GM12873 (cell line): ENCODE results near the gene FAIM2.

Experiments
- TF ChIP-seq, protein P1 (sequence below): IDR thresholded peaks from 2 replicates; pipeline ENCODE4 v1.5.1; 2012; ENCODE audit warnings: low read depth, mild to moderate bottlenecking, moderate library complexity, low read length, control low read depth; ENCODE audit not compliant: insufficient read depth; ENCODE audit errors: missing control alignments

The FAIM2 gene

DNA sequence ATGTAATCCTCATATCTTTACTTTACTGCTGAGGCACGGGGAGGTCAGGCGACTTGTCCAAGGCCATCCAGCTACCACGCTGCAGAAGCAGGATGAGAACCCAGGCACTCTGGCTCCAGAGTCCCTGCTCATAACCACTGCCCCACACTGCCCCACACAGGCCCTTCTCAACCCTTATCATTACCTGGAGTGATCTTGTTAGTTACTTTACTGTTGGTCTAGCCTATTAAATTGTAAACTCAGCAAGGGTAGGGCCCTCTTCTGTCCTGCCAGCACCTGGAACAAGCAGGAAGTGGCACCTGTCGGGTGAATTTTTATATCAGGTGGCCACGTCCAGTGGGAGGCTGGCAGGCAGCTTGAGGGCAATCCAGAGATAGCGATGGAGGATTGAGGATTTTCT, 12.2 kb downstream of the FAIM2 start:
- TF ChIP-seq, protein P1, sequence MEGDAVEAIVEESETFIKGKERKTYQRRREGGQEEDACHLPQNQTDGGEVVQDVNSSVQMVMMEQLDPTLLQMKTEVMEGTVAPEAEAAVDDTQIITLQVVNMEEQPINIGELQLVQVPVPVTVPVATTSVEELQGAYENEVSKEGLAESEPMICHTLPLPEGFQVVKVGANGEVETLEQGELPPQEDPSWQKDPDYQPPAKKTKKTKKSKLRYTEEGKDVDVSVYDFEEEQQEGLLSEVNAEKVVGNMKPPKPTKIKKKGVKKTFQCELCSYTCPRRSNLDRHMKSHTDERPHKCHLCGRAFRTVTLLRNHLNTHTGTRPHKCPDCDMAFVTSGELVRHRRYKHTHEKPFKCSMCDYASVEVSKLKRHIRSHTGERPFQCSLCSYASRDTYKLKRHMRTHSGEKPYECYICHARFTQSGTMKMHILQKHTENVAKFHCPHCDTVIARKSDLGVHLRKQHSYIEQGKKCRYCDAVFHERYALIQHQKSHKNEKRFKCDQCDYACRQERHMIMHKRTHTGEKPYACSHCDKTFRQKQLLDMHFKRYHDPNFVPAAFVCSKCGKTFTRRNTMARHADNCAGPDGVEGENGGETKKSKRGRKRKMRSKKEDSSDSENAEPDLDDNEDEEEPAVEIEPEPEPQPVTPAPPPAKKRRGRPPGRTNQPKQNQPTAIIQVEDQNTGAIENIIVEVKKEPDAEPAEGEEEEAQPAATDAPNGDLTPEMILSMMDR = no peak

DNA sequence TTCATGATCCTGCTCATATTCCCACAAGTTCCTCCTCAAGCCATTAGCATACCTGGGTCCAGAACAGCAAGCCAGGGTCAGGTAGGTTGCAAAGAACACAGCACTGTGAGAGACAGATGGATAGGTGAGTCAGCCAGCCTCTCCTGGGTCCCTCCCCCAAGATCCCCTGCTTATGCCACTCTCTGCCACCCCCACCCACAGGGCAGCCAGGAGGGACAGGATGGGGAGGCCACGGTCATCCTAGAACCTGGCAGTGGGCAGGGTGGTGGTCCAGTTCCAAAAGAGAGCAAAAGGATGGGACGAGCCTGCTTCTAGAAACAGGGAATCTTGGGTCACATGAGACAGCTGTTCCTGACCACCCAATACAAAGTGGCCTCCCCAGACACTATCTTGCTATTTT, 12.7 kb downstream of the FAIM2 start:
- TF ChIP-seq, protein P1 = no peak

DNA sequence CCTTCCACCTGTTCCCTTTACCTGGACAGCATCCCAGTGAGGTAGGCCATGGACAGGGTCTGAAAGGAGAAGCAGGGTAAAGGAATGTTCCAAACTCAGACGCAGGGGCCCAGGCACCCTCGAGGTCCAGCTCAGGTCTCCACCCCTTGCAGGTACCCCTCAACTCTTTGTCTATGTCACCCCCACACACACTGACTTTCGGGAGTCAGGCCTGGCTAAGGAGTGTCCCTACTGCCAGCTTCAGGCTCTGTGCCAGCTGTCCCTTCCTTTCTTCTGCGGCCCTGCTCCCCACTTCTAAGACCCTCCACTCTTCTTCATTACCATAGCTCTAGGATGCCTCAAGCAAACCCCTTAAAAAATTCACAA, 13.6 kb downstream of the FAIM2 start:
- TF ChIP-seq, protein P1 = no peak

DNA sequence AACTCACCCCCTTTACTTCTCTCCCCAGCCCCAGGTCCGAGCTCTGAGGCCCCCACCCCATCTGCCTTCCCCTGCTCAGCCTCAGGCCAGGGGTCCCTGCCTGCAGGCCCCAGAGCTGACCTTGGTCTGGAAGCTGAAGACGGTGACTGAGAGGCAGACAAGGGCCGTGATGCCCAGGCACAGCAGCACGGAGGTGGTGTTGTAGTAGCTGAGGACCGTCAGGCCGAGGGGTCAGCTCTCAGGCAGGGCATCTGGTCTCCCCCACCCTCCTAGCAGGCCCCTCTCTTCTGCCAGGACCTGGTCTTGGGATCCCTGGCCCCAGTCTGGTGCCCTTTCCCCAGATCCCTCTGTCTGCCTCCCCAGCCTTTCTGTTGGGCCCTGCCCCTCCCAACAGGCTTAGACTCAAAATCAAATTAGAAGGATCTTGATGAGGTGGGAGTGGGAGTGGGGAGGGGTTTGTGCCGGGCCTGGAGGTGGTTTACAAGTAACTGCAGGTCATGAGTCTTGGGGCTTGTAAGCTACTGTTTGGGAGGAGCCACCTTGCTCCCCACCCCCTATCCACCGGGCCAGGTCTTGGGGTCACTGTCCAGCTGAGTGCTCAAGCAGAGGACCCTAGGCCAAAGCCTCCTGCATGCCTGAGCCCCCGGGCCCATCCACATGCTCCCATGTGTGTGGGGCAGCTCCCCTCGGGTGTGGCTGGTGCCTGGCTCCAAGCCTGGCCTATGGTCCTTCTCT, 14.2 kb downstream of the FAIM2 start:
- TF ChIP-seq, protein P1 = no peak

DNA sequence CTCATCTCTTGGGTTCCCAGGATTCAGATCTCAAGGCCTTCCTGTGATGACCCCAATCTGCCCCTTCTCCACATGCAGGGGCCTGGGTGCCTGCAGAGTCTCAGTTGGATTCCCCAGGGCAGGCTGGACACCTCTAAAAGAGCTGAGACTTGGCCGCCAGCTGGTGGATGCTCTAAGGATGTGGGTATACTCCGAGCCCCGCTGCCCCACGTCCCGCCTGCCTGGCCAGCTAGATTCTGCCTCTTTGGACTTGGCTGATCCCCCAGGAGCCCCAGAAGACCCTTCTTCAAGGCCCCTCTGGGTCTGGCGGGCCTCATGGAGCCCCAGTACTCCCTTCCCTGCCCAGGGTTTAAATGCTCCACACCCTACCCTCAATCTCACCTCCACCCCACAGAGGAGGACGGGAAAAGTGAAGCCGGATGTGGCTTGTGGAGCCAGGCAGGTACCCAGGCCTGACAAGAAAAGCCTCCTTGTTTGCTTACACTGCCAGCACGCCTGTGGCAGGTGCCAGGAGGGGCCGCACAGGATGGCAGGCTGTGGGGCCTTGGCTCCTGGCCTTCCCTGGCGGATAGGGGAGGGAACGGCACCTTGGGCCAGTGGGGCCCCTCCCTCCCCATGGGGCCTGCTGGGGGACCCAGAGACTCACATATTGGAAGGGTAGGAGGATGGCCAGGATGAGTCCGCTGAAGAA, 15.1 kb downstream of the FAIM2 start:
- TF ChIP-seq, protein P1 = no peak

DNA sequence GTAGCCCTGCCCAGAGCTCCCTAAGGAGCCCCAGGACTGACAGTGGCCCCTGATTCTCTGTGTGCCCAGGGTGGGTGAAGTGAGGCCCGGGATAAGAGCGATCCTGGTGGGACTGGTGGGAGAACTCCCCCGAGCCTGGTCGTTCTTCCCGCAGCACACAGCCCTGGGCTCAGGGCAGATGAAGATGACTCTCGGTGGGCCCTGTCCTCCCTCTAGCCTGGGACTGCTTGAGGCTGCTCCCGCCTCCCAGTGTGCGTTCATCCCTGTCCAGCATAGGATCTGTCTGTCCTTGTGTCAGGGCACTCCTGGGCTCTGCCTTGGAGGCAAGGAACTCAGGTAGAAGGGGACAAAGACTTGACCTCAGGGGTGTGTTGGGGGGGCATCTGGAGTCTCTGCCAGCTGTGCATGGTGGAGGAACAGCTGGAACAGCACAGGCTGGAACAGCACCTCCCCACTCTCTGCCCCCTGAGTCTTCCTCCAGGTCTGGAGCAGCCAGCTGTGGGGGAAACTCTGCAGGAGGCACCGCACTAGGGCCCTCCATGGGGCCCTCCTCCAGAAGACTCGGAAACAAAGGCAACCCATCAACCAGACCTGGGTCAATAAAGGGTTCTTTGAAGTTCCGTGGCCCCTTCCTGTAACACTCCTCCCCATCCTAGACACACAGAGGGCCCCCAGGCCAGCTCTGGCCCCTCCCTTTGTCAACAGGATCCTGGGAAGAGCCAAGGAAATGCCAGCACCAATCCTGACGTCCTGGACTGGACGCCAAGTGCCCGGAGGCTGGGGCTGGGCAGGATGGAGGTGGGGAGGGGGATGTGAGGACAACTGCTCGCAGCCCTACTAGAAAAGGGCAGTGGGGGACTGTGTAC, 15.9 kb downstream of the FAIM2 start:
- TF ChIP-seq, protein P1 = no peak

DNA sequence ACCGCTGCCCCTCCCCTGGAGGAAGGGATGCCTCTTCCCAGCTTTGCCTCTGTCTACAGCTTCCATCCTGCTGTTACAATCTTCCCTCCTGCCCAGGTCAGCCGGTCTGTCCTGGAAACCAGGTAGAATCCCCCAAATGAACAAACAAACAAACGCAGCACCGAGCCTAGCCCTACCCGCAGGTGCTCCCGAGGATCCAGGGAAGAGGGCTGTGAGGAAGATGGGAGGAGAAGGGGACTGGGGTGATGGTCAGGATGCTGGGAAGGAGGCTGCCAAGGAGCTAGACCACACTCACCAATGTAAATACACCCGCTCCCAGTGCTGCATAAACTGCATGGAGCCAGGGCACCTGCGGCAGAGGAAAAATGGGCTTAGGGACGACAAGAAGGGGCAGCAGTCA, 16.6 kb downstream of the FAIM2 start:
- TF ChIP-seq, protein P1 = no peak
